ENCODE data around the gene PRKCH.

Gene PRKCH

DNA sequence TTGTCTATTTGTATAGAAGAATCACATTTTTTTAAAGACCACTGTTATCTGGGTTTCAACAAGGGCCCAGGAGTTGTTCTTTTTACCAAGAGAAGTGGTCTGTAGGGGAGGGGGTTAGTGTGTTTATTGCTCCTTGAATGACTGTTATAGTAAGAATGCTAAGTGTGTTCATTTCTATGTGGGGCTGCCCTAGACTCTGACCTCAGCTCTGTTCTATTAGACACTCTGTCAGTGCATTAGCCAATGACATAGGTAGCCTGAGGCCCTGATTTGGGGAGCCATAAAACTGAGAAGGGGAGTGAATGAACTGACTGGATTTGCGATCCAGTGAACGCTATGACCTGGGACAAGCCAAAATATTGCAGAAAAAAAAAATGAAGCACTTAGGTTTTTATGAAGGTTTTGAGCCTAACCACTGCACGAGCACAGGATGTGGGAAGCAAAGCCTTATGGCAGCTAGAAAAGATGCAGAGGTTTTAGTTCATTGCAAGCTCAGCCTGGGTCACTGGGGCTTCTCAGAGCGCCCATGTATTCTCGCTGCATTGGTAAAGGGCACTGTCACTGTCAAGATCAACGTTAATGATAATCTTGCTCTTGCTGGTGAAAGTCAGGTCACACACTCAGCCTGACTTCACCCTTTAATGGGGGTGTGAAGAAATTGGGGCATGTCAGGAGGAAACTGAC is 63.8 kb downstream of the PRKCH start:
- Histone ChIP-seq H3K4me1 (no peaks in the 10 kb centered on the region), H3K9me3 (no peaks in the 10 kb centered on the region), H3K4me3 (no peak overlapping the region), H3K27me3 (no peaks in the 10 kb centered on the region), H3K27ac (no peak overlapping the region), H3K36me3 (no peaks in the 10 kb centered on the region)
- intact Hi-C loops (cut with DNase I; ENCODE audit: low total_unique reads) = no loop called here
- DNase-seq = no peak
- TF ChIP-seq, protein P1, sequence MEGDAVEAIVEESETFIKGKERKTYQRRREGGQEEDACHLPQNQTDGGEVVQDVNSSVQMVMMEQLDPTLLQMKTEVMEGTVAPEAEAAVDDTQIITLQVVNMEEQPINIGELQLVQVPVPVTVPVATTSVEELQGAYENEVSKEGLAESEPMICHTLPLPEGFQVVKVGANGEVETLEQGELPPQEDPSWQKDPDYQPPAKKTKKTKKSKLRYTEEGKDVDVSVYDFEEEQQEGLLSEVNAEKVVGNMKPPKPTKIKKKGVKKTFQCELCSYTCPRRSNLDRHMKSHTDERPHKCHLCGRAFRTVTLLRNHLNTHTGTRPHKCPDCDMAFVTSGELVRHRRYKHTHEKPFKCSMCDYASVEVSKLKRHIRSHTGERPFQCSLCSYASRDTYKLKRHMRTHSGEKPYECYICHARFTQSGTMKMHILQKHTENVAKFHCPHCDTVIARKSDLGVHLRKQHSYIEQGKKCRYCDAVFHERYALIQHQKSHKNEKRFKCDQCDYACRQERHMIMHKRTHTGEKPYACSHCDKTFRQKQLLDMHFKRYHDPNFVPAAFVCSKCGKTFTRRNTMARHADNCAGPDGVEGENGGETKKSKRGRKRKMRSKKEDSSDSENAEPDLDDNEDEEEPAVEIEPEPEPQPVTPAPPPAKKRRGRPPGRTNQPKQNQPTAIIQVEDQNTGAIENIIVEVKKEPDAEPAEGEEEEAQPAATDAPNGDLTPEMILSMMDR (IDR thresholded peaks at IDR 0.05) = no peak

DNA sequence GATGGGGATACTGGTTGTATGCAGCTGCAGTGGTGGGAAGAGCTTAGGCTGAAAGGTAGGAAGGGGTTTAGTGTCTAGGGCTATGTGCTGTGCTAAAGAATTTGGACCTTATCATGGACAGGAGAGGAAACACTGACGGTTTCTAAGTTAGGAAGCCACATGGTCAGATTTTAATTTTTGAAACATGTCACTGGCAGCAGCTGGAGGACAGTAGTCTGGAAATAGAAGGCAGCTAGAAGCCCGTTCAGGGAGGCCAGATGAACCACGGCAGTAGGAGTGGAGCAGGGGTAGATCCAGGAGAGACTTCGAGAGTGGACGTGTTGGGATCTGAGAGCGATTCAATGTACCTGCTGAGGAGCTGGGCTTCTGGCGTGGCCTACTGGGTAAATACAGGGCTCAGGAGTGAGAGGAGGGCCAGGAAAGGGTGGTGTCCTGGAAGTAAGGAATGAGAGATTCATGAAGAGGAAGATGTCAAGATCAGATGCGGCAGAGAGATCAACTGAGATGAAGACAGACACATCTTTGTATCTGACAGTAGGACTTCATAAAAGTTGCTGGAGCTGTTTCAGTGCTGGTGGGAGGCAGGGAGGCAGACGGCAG is 64.9 kb downstream of the PRKCH start:
- intact Hi-C loops (cut with DNase I; ENCODE audit: low total_unique reads) = no loop called here
- TF ChIP-seq, protein P1 (IDR thresholded peaks at IDR 0.05) = no peak
- Histone ChIP-seq H3K4me3 (no peak overlapping the region), H3K27me3 (no peaks in the 10 kb centered on the region), H3K9me3 (no peaks in the 10 kb centered on the region), H3K4me1 (no peaks in the 10 kb centered on the region), H3K36me3 (no peaks in the 10 kb centered on the region), H3K27ac (no peak overlapping the region)
- no peak for DNase-seq

DNA sequence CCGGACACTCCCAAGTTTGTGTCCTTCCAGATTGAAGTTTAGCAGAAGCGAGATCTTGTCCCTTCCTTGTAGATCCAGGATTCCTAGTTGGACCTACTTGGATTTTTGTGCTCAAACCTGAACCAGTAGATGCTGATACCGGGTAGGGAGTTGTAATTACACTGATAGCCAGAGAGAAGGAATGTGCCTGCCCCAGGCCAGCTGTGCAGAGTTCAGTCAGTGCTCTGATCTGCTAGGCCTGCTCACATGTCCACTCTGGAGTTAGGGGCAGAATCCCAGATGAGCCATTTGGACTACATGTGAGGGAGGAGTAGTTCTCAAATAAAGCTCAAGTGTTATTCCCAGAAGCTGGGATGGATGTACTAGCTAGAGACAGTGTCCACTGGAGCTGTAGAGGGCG is 65.7 kb downstream of the PRKCH start:
- intact Hi-C loops (cut with DNase I; ENCODE audit: low total_unique reads) = no loop called here
- Histone ChIP-seq H3K4me1 (no peaks in the 10 kb centered on the region), H3K27ac (no peak overlapping the region), H3K27me3 (no peaks in the 10 kb centered on the region), H3K4me3 (no peak overlapping the region), H3K9me3 (no peaks in the 10 kb centered on the region), H3K36me3 (no peaks in the 10 kb centered on the region)
- TF ChIP-seq, protein P1 (IDR thresholded peaks at IDR 0.05) = no peak
- DNase-seq = no peak

DNA sequence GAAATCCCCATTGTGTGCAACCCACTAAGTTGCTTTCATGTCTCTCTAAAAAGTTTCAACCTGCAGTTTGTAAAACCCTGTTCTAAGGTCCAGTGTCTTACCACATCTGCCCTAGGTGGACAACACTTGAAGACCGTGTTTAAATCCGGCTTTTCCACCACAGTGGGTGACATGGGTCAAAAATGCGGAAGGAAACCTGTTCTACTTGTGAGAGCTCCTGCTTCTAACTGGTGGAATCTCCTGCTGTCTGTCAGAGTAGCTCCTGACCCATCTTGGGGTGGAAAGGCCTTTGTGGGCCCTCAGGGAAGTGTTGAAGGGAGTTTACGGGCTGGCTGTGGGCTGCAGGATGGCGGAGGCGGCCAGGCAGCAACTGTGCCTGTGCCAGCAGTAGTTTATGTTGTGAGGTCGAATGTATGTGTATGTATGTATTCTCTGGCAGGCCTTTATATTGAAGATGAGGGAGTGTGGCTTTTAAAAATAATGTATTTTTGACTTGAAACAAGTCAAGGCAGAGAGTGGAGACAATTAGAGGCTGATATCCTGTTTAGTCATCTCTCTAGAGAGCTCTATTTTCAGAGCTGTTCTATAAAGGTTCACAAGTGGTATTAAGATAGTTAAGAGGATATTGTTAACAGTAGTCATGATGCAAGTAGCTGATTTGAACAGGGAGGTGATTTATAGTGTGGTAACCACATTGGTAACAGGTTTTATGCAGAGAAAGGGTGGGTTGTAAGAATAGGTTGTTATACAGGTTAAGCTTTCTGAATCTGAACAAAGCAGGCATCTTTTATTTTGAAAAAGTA is 67.0 kb downstream of the PRKCH start:
- DNase-seq = no peak
- TF ChIP-seq, protein P1 (IDR thresholded peaks at IDR 0.05) = no peak
- Histone ChIP-seq H3K9me3 (no peaks in the 10 kb centered on the region), H3K27ac (no peak overlapping the region), H3K36me3 (no peaks in the 10 kb centered on the region), H3K27me3 (no peaks in the 10 kb centered on the region), H3K4me3 (no peak overlapping the region), H3K4me1 (no peaks in the 10 kb centered on the region)
- intact Hi-C loops (cut with DNase I; ENCODE audit: low total_unique reads) = no loop called here

GRCh38 chr14:61388976-61389576 is 67.7 kb downstream of the PRKCH start:
- TF ChIP-seq, protein P1 (IDR thresholded peaks at IDR 0.05) = no peak
- intact Hi-C loops (cut with DNase I; ENCODE audit: low total_unique reads) = no loop called here
- no peaks in the 10 kb centered on the region for H3K27me3 ChIP-seq
- no peak overlapping the region for H3K27ac ChIP-seq
- no peak for DNase-seq
- H3K4me3 ChIP-seq = no peak overlapping the region
- no peaks in the 10 kb centered on the region for H3K9me3 ChIP-seq
- H3K4me1 ChIP-seq = no peaks in the 10 kb centered on the region
- H3K36me3 ChIP-seq = no peaks in the 10 kb centered on the region

All from tibial artery (tissue), 4 donors.